Measurements from ENCODE around the gene KLHL7.

DNA sequence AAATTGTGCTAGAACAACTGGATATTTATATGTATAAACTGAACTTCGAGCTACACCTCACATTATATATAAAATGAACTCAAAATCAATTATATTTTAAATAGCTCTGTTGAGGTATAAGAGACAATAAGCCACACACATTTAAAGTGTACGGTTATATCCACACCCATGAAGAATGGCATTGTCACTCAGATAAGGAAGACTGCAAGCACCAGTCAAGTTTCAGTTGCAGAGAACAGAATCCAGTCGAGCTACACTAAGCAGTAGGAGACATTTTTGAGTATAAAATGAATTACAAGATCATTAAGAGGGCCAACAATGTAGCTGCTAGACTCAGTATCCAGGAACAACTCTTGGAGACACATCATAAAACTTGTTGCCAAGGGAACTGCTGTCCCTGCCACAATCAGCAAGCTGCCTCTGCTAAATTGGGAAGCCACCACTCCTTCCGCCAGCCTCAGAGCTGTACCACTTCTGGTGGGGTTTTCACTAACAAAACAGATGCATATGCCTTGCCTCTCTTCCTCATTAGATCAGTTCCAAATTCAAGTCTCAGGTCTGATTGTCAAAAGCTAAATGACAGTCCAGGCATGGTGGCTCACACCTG, 121.4 kb downstream of the KLHL7 start:
- TF ChIP-seq, protein P1, sequence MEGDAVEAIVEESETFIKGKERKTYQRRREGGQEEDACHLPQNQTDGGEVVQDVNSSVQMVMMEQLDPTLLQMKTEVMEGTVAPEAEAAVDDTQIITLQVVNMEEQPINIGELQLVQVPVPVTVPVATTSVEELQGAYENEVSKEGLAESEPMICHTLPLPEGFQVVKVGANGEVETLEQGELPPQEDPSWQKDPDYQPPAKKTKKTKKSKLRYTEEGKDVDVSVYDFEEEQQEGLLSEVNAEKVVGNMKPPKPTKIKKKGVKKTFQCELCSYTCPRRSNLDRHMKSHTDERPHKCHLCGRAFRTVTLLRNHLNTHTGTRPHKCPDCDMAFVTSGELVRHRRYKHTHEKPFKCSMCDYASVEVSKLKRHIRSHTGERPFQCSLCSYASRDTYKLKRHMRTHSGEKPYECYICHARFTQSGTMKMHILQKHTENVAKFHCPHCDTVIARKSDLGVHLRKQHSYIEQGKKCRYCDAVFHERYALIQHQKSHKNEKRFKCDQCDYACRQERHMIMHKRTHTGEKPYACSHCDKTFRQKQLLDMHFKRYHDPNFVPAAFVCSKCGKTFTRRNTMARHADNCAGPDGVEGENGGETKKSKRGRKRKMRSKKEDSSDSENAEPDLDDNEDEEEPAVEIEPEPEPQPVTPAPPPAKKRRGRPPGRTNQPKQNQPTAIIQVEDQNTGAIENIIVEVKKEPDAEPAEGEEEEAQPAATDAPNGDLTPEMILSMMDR (IDR thresholded peaks at IDR 0.05; ENCODE audit: poor library complexity, severe bottlenecking) = no peak
- TF ChIP-seq POLR2AphosphoS5 (IDR thresholded peaks at IDR 0.05) (no peak), RAD21 (conservative IDR thresholded peaks at IDR 0.05) (no peak), EZH2 (IDR thresholded peaks at IDR 0.05; ENCODE audit: borderline replicate concordance, insufficient read depth, low read length, poor library complexity, severe bottlenecking) (no peak), TAF1 (IDR thresholded peaks at IDR 0.05; ENCODE audit: low read depth) (no peak), EP300 (conservative IDR thresholded peaks at IDR 0.05; ENCODE audit: poor library complexity, severe bottlenecking) (no peak), SMC3 (conservative IDR thresholded peaks at IDR 0.05; ENCODE audit: poor library complexity) (no peak)
- TF ChIP-seq, protein P2, sequence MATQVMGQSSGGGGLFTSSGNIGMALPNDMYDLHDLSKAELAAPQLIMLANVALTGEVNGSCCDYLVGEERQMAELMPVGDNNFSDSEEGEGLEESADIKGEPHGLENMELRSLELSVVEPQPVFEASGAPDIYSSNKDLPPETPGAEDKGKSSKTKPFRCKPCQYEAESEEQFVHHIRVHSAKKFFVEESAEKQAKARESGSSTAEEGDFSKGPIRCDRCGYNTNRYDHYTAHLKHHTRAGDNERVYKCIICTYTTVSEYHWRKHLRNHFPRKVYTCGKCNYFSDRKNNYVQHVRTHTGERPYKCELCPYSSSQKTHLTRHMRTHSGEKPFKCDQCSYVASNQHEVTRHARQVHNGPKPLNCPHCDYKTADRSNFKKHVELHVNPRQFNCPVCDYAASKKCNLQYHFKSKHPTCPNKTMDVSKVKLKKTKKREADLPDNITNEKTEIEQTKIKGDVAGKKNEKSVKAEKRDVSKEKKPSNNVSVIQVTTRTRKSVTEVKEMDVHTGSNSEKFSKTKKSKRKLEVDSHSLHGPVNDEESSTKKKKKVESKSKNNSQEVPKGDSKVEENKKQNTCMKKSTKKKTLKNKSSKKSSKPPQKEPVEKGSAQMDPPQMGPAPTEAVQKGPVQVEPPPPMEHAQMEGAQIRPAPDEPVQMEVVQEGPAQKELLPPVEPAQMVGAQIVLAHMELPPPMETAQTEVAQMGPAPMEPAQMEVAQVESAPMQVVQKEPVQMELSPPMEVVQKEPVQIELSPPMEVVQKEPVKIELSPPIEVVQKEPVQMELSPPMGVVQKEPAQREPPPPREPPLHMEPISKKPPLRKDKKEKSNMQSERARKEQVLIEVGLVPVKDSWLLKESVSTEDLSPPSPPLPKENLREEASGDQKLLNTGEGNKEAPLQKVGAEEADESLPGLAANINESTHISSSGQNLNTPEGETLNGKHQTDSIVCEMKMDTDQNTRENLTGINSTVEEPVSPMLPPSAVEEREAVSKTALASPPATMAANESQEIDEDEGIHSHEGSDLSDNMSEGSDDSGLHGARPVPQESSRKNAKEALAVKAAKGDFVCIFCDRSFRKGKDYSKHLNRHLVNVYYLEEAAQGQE (IDR thresholded peaks at IDR 0.05; ENCODE audit: borderline replicate concordance) = no peak

All from neural cell (in vitro differentiated cells).